K562 (cell line): ENCODE measurements around the gene CHD5. TPM values are rescaled to one million over a fixed set of nuclear protein-coding genes. Genes with fewer than 3 reads are reported as not detected.
"Not testable (repeated sequence)": the region's sequence is repeated elsewhere in the genome, so short reads cannot be mapped to it uniquely, and the experiment has no call there.

Source experiments
- ATAC-seq: fragments of 200-7000 bp; cut with Tn5 transposase; 3 replicates; pipeline ENCODE4 v1.9.1; 2020; ENCODE audit warnings: moderate library complexity
- BruUV-seq: library from RNA; stranded (reverse); fragments of 400-500 nt; replicated peaks from 2 replicates; lab custom pipeline; 2021; lab: Mats Ljungman, UMichigan
- CTCF ChIA-PET: fragments of 300-600 bp; formaldehyde crosslinking; extraction: SDS; loops from one replicate; lab custom pipeline; 2021; ENCODE audit warnings: low intra/inter-chr PET ratio; lab: Yijun Ruan, JAX
- POLR2A ChIA-PET: fragments of 300-600, 350-650 bp; sonication (Branson Sonifier 250); formaldehyde crosslinking; extraction: SDS; loops from one replicate; lab custom pipeline; 2021; ENCODE audit warnings: antibody characterized with exemption, inconsistent platforms; lab: Yijun Ruan, JAX
- DNase-seq, 4 experiments: peaks; one replicate each; pipeline versions ENCODE4 v3.0.0 to v3.0.0-alpha.2; 2011 to 2018; ENCODE audit warnings: low spot score in 3 of 4, mixed read lengths in 3 of 4; ENCODE audit errors: extremely low read depth in 1 of 4
- FAIRE-seq: peaks from 2 replicates; lab custom pipeline; 2011; peaks lifted over from hg19 to GRCh38; lab: Jason Lieb, UNC
- H2AFZ ChIP-seq: 2 replicates; pipeline ENCODE4 v1.6.0; 2011; ENCODE audit warnings: low read depth, low read length, control low read depth, inconsistent platforms
- H3K27ac ChIP-seq: fragments of 200-600 bp; 3 replicates; pipeline ENCODE4 v1.8.0; 2011; ENCODE audit warnings: low read depth, mild to moderate bottlenecking, control low read depth, inconsistent platforms, low read length, moderate library complexity, mixed read lengths; ENCODE audit errors: extremely low read depth
- H3K27me3 ChIP-seq, 2 experiments: fragments of 300-600 bp in 1 of 2; 2 replicates in 1 of 2; 3 replicates in 1 of 2; pipeline versions ENCODE4 v1.6.0 to v1.8.0; 2011; ENCODE audit warnings: inconsistent platforms in 2 of 2, low read length in 2 of 2, mild to moderate bottlenecking in 1 of 2, mixed read lengths in 1 of 2, moderate library complexity in 1 of 2; ENCODE audit not compliant: control insufficient read depth in 2 of 2, insufficient read depth in 2 of 2
- H3K36me3 ChIP-seq: fragments of 300-600 bp; 3 replicates; pipeline ENCODE4 v1.8.0; 2011; ENCODE audit warnings: mild to moderate bottlenecking, low read length, inconsistent platforms; ENCODE audit not compliant: control insufficient read depth, insufficient read depth
- H3K4me1 ChIP-seq, 2 experiments: fragments of 200-600 bp in 1 of 2; replicated peaks in 1 of 2; 2 replicates in 1 of 2; 3 replicates in 1 of 2; pipeline versions ENCODE4 v1.5.1 to v1.8.0; 2011; ENCODE audit warnings: inconsistent platforms in 2 of 2, low read length in 2 of 2, mild to moderate bottlenecking in 1 of 2, mixed read lengths in 1 of 2, moderate library complexity in 1 of 2; ENCODE audit not compliant: control insufficient read depth in 2 of 2, insufficient read depth in 2 of 2
- H3K4me2 ChIP-seq: 2 replicates; pipeline ENCODE4 v1.6.1; 2011; ENCODE audit warnings: low read length, control low read depth, inconsistent platforms, mixed read lengths; ENCODE audit not compliant: insufficient read depth
- H3K4me3 ChIP-seq: fragments of 200-600 bp; sonication (generic), shearing (Covaris generic); 2 replicates; pipeline ENCODE4 v1.5.1; 2016; ENCODE audit warnings: control low read depth, inconsistent platforms
- H3K79me2 ChIP-seq: fragments of 200-600 bp; 3 replicates; pipeline ENCODE4 v1.8.0; 2011; ENCODE audit warnings: low read length, inconsistent platforms; ENCODE audit not compliant: control insufficient read depth, insufficient read depth
- H3K9ac ChIP-seq, 2 experiments: 2 replicates each; pipeline versions ENCODE4 v1.6.0 to v1.6.1; 2011; ENCODE audit warnings: low read depth in 2 of 2, low read length in 2 of 2, control low read depth in 1 of 2, inconsistent platforms in 1 of 2, mild to moderate bottlenecking in 1 of 2, mixed read lengths in 1 of 2; ENCODE audit not compliant: insufficient read depth in 1 of 2
- H3K9me1 ChIP-seq: one replicate; pipeline ENCODE4 v1.6.0; 2011; ENCODE audit warnings: inconsistent platforms, mild to moderate bottlenecking, low read length, moderate library complexity; ENCODE audit not compliant: control insufficient read depth, insufficient read depth
- H3K9me3 ChIP-seq: replicated peaks from 2 replicates; pipeline ENCODE4 v1.5.1; 2011; ENCODE audit warnings: low read depth, low read length, inconsistent platforms; ENCODE audit not compliant: control insufficient read depth, insufficient read depth
- H4K20me1 ChIP-seq: replicated peaks from 2 replicates; pipeline ENCODE4 v1.6.1; 2011; ENCODE audit warnings: low read length, inconsistent platforms, mixed read lengths; ENCODE audit not compliant: control insufficient read depth, insufficient read depth
- C11orf30 ChIP-seq: fragments of 450-650 bp; IDR thresholded peaks from 2 replicates; pipeline ENCODE4 v1.6.1; 2016; ENCODE audit warnings: low read depth, mild to moderate bottlenecking
- CTCF ChIP-seq, 3 experiments: IDR thresholded peaks in 2 of 3; conservative IDR thresholded peaks in 1 of 3; 2 replicates each; pipeline ENCODE4 v1.5.1; 2011 to 2012; ENCODE audit warnings: low read length in 3 of 3, mild to moderate bottlenecking in 3 of 3, control low read depth in 2 of 3, improper control_type of control experiment in 1 of 3, inconsistent platforms in 1 of 3, low read depth in 1 of 3, mixed read lengths in 1 of 3, moderate library complexity in 1 of 3; ENCODE audit not compliant: insufficient read depth in 2 of 3
- EGR1 ChIP-seq: fragments of 450-650 bp; conservative IDR thresholded peaks from 2 replicates; pipeline ENCODE4 v1.6.1; 2017; ENCODE audit warnings: mild to moderate bottlenecking
- ESRRB ChIP-seq: fragments of 250-450 bp; sonication (Bioruptor Pico); IDR thresholded peaks from 2 replicates; pipeline ENCODE4 v1.5.0; 2020; ENCODE audit warnings: mild to moderate bottlenecking, moderate library complexity, borderline replicate concordance
- HOXB6 ChIP-seq: fragments of 250-450 bp; sonication (Bioruptor Pico); IDR thresholded peaks from 2 replicates; pipeline ENCODE4 v1.5.1; 2022; ENCODE audit warnings: mild to moderate bottlenecking, borderline replicate concordance
- MAFG ChIP-seq: fragments of 450-650 bp; conservative IDR thresholded peaks from 2 replicates; pipeline ENCODE4 v1.6.1; 2016; ENCODE audit warnings: missing genetic modification characterization, missing compliant biosample characterization
- MAFK ChIP-seq: IDR thresholded peaks from 2 replicates; pipeline ENCODE4 v1.6.1; 2011; ENCODE audit warnings: low read length, improper control_type of control experiment
- SIRT6 ChIP-seq: IDR thresholded peaks from one replicate; pipeline ENCODE4 v1.6.1; 2012; ENCODE audit warnings: low read depth, mild to moderate bottlenecking, control low read depth, inconsistent platforms, low read length, moderate library complexity
- SPI1 ChIP-seq: IDR thresholded peaks from 2 replicates; pipeline ENCODE4 v1.6.1; 2011; ENCODE audit warnings: low read depth, low read length, control low read depth, borderline replicate concordance
- TRIM25 ChIP-seq: fragments of 450-650 bp; IDR thresholded peaks from 2 replicates; pipeline ENCODE4 v1.7.0; 2016; ENCODE audit warnings: borderline replicate concordance
- ZKSCAN8 ChIP-seq: fragments of 200-800 bp; sonication (Bioruptor generic); IDR thresholded peaks from 2 replicates; pipeline ENCODE4 v1.6.1; 2016; ENCODE audit warnings: missing genetic modification characterization, missing compliant biosample characterization
- ZNF778 ChIP-seq: fragments of 450-650 bp; formaldehyde crosslinking; IDR thresholded peaks from 2 replicates; pipeline ENCODE4 v1.4.0; 2020; ENCODE audit warnings: mild to moderate bottlenecking, moderate library complexity
- WGBS: fragments of 100-300 bp; shearing (Covaris generic); methylation state at CpG from one replicate; pipeline ENCODE4 v1.1.6; 2016; ENCODE audit warnings: low coverage, mixed read lengths; ENCODE audit not compliant: insufficient coverage; ENCODE audit errors: missing lambda C conversion rate; 5-methylcytosine and 5-hydroxymethylcytosine counted together
- in situ Hi-C: fragments of 300-500 bp; cut with MboI; formaldehyde crosslinking; loops from 4 replicates; pipeline ENCODE4 v1.15.0; 2018; ENCODE audit warnings: inconsistent platforms, mixed read lengths
- intact Hi-C: fragments of 100-400 bp; cut with micrococcal nuclease; formaldehyde crosslinking; loops from 2 replicates; pipeline ENCODE4 v1.14.2; 2022
- polyA plus RNA-seq, 8 experiments: library from polyadenylated mRNA; depleted of rRNA in 4 of 8; stranded (reverse) in 5 of 8; unstranded in 3 of 8; fragments of >200 nt; fragmentation: Nextera tagmentation in 2 of 8; fragmentation: Illumina TruSeq in 1 of 8; extraction: Ambion mirVana in 2 of 8; extraction: Trizol in 1 of 8; gene quantifications; 2 replicates each; pipeline versions ENCODE4 v1.2.1 to v1.2.3, GENCODE V29; 2011 to 2014; ENCODE audit warnings: inconsistent platforms in 1 of 8, missing spikeins in 1 of 8
- total RNA-seq, 7 experiments: library from RNA; depleted of rRNA in 6 of 7; stranded (reverse); fragments of >200 nt in 6 of 7; fragmentation: Illumina TruSeq in 2 of 7; extraction: Trizol in 2 of 7; gene quantifications; 2 replicates each; pipeline versions ENCODE4 v1.2.1 to v1.2.3, GENCODE V29; 2011 to 2021; ENCODE audit warnings: low replicate concordance in 1 of 7

Gene CHD5
- total and polyA plus RNA-seq, 9 of the 15 experiments (the other 6 are each of a cell fraction or from before 2014, with no cell fraction given) = 0.03 to 0.52 (median 0.11) TPM; not detected in 2

GRCh38 chr1:6063532-6064053 is 116.5 kb downstream of the CHD5 start:
- H4K20me1 ChIP-seq = peaks cover 49% of the 10 kb centered on the region
- H3K9me3 ChIP-seq, intact Hi-C loops, H3K36me3 ChIP-seq, H3K4me1 ChIP-seq, H3K9me1 ChIP-seq, H2AFZ ChIP-seq, in situ Hi-C loops, FAIRE-seq, H3K4me3 ChIP-seq, CTCF ChIA-PET, H3K9ac ChIP-seq, H3K27ac ChIP-seq, H3K4me2 ChIP-seq, DNase-seq: not testable (repeated sequence)
- WGBS = 13% methylated on average over 7 of the region's 7 CpGs
- peaks cover 58 to 93% of the 10 kb centered on the region in 2 experiments for H3K27me3 ChIP-seq
- TF ChIP-seq EGR1 (peak; percentile 25), SPI1 (0 out of 2 replicates have a peak, but pooled peaks have one; percentile 12)
- TF ChIP-seq, all 486 proteins: peak for 2; not testable (repeated sequence) for 484
- POLR2A ChIA-PET = interaction anchor here (0.6 to 1.4 kb wide), 4 partner anchors 13 to 98 kb away, joined by 3 read pairs; no protein-coding TSS in a partner anchor
- not testable (repeated sequence) for BruUV-seq, ATAC-seq, H3K79me2 ChIP-seq

GRCh38 chr1:6062670-6063069 is 117.5 kb downstream of the CHD5 start:
- in situ Hi-C loops = no loop called here
- Histone ChIP-seq H3K36me3 (no peaks in the 10 kb centered on the region), H2AFZ (no peak overlapping the region), H3K9me1 (no peaks in the 10 kb centered on the region), H3K27me3 (peaks cover 59 to 93% of the 10 kb centered on the region in 2 experiments), H3K4me2 (no peak overlapping the region), H3K4me1 (peaks cover 0 to 10% of the 10 kb centered on the region in 2 experiments; a peak in 2 of 5 replicates), H3K4me3 (no peak overlapping the region), H3K9me3 (no peaks in the 10 kb centered on the region), H3K79me2 (no peaks in the 10 kb centered on the region), H4K20me1 (peaks cover 58% of the 10 kb centered on the region), H3K27ac (no peak overlapping the region), H3K9ac (no peak overlapping the region)
- intact Hi-C loops = no loop called here
- ATAC-seq (no peak), DNase-seq (no peak), FAIRE-seq (no peak)
- CTCF ChIA-PET = no interaction called here
- no TSS peak for BruUV-seq
- WGBS = 4% methylated on average over 6 of the region's 6 CpGs
- POLR2A ChIA-PET = interaction anchor here (0.6 to 1.5 kb wide), 7 partner anchors 10 to 151 kb away, joined by 3 to 5 read pairs (median 3); no protein-coding TSS in a partner anchor
- no peak for TF ChIP-seq SIRT6
- no peak for TF ChIP-seq ESRRB
- TF ChIP-seq TRIM25 = no peak
- TF ChIP-seq CTCF (IDR thresholded peaks at IDR 0.05 in 2 of 3, conservative IDR thresholded peaks at IDR 0.05 in 1 of 3; ENCODE audit: insufficient read depth in 2 of 3, low read depth in 1 of 3, low read length in 3 of 3) = no peak
- peak; percentile 64 for TF ChIP-seq C11orf30
- no peak for TF ChIP-seq ZKSCAN8 (CRISPR knock-in tag)
- TF ChIP-seq MAFG (tag) = peak; percentile 61
- TF ChIP-seq ZNF778 (CRISPR knock-in tag) = no peak
- no peak for TF ChIP-seq HOXB6 (CRISPR knock-in tag)
- peak; percentile 37; the same call in 1 of the 2 replicates for TF ChIP-seq MAFK
